Measurements from ENCODE around the gene OSMR.

- TF ChIP-seq CTCF (IDR thresholded peaks at IDR 0.05) (no peak), POLR2A (IDR thresholded peaks at IDR 0.05) (no peak)
Observed at GRCh38 chr5:38847559-38848347, 1.9 kb downstream of the OSMR start.

Data from vagina (tissue), 2 donors.